Right atrium auricular region (tissue), 2 donors: Measurements from ENCODE around the gene RPS19BP1. TPM values are rescaled to one million over a fixed set of nuclear protein-coding genes. Genes with fewer than 3 reads are reported as not detected.

Experiments
- DNase-seq: peaks from one replicate; pipeline ENCODE4 v3.0.0-alpha.2; 2019; ENCODE audit warnings: low spot score
- H3K27ac ChIP-seq, 2 donors: fragments of 200-600 bp; sonication (generic); 1 replicate in 1 of 2; 2 replicates in 1 of 2; pipeline ENCODE4 v1.5.1; 2016 to 2019
- H3K27me3 ChIP-seq, 2 donors: fragments of 200-600 bp; sonication (generic); one replicate each; pipeline versions ENCODE4 v1.5.1 to v1.6.0; 2017 to 2019
- H3K36me3 ChIP-seq: fragments of 200-600 bp; sonication (generic); one replicate; pipeline ENCODE4 v1.5.1; 2016
- H3K4me1 ChIP-seq, 2 donors: fragments of 200-600 bp; sonication (generic); one replicate each; pipeline versions ENCODE4 v1.5.1 to v1.6.0; 2017 to 2019
- H3K4me3 ChIP-seq, 2 donors: fragments of 200-600 bp; sonication (generic); 1 replicate in 1 of 2; 2 replicates in 1 of 2; pipeline ENCODE4 v1.5.1; 2017 to 2019; ENCODE audit warnings: mild to moderate bottlenecking in 1 of 2, moderate library complexity in 1 of 2
- H3K9me3 ChIP-seq, 2 donors: fragments of 200-600 bp; sonication (generic); one replicate each; pipeline ENCODE4 v1.5.1; 2019
- total RNA-seq, 2 donors: library from RNA; depleted of rRNA; stranded (reverse); fragments of >200 nt; gene quantifications; one replicate each; pipeline ENCODE4 v1.1.0, GENCODE V29; 2016
- TF ChIP-seq, protein P1 (sequence below), 2 donors: fragments of 200-600 bp; sonication (generic); IDR thresholded peaks; one replicate each; pipeline ENCODE4 v1.5.1; 2019; ENCODE audit warnings: antibody characterized with exemption in 2 of 2

RPS19BP1 gene
- total RNA-seq, 2 donors from 2014 or later = 88.1 to 135 TPM

DNA sequence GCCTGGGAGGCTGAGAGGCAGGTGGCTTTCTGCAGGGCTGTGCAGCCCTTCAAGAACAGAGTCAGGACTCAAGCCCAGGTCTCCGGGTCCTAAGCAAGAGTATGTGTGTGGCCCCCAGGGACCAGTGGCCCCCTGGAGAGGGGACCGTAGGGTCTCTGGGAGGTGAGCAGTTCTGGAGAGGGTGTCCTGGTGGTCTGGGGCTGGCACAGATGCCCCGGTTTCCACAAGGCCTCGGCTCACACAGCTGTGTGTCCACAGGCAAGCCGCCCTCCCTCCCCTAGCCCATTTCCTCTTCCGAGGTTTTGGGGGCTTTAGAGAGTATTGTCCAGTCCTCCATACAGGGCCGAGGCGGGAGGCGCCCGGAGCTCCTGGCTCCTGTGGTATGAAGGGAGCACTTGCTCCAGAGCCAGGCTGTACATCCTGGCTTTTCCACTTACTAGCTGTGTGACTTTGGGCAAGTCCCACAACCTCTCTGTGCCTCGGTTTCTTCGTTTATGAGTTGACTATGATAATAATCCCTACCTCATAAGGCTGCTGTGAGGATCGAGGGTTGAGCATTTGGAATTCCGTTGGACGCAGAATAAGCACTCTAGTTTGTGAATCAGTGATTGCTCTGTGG is 3.4 kb upstream of the RPS19BP1 start:
- H3K4me3 ChIP-seq = no peak overlapping the region
- TF ChIP-seq, protein P1, sequence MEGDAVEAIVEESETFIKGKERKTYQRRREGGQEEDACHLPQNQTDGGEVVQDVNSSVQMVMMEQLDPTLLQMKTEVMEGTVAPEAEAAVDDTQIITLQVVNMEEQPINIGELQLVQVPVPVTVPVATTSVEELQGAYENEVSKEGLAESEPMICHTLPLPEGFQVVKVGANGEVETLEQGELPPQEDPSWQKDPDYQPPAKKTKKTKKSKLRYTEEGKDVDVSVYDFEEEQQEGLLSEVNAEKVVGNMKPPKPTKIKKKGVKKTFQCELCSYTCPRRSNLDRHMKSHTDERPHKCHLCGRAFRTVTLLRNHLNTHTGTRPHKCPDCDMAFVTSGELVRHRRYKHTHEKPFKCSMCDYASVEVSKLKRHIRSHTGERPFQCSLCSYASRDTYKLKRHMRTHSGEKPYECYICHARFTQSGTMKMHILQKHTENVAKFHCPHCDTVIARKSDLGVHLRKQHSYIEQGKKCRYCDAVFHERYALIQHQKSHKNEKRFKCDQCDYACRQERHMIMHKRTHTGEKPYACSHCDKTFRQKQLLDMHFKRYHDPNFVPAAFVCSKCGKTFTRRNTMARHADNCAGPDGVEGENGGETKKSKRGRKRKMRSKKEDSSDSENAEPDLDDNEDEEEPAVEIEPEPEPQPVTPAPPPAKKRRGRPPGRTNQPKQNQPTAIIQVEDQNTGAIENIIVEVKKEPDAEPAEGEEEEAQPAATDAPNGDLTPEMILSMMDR (IDR thresholded peaks at IDR 0.05) = no peak
- no peaks in the 10 kb centered on the region for H3K36me3 ChIP-seq
- H3K27me3 ChIP-seq = no peaks in the 10 kb centered on the region
- H3K4me1 ChIP-seq = peaks cover 0 to 22% of the 10 kb centered on the region in 2 donors
- no peaks in the 10 kb centered on the region for H3K9me3 ChIP-seq
- H3K27ac ChIP-seq = no peak overlapping the region
- no peak for DNase-seq

DNA sequence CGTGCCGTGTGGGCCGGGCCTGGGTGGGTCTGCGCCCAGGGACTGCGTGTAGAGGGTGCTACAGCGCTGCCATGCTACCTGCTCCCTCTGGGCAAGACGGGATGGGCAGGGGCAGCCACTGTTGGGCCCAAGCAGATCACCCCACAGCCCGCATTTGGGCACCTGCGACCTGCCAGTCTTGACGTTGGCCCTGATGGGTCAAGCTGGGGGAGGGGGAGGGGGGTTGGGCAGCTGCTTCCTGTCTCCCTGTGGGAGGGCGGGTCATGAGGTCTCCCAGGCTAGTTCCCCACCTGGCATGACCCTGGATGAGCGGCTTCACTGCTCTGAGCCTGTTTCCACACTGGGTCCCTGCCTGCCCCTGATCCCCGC is 2.8 kb upstream of the RPS19BP1 start:
- H3K27me3 ChIP-seq = no peaks in the 10 kb centered on the region
- peaks cover 0 to 27% of the 10 kb centered on the region in 2 donors for H3K4me1 ChIP-seq
- no peak overlapping the region for H3K4me3 ChIP-seq
- no peak for DNase-seq
- peaks cover 1% of the 10 kb centered on the region for H3K36me3 ChIP-seq
- TF ChIP-seq, protein P1 (IDR thresholded peaks at IDR 0.05) = no peak
- no peaks in the 10 kb centered on the region for H3K9me3 ChIP-seq
- H3K27ac ChIP-seq = no peak overlapping the region

DNA sequence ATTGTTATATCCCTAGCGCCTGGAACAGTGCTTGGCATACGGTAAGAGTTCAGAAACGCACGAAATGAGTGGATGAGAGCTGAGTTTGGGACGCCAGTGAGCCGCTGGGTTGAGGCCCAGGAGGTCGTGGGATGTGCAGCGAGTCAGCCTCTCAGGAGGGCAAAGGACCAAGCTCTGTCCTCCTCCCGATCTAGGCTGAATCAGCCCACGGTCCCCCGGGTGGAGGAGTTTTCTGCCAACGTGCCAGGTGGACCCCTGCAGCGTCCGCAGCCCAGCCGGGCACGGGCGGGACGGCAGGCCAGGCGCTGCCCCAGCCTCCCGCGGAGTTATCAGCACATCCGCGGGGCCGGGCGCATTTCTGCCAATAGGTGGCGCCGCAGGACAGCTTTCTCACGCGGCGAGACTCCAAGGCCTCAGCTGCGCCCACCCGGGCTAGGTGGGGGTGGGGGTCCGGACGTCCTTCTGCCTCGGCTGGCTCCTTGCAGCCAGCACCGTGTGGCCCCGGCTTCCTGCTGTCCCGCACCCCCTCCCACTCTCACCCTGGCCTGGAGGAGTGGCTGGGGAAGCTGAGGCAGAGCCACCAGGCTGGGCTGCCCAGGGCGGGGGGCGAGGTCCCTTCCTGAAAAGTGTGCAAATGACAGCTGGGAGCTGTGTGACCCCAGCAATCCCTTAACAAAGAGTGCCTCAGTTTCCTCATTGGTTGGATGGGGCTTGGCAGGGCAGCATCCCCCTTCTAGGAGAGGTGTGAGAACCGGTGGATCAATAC is 2.2 kb upstream of the RPS19BP1 start:
- Histone ChIP-seq H3K27ac (no peak overlapping the region), H3K27me3 (no peaks in the 10 kb centered on the region), H3K4me3 (no peak overlapping the region), H3K36me3 (peaks cover 7% of the 10 kb centered on the region), H3K4me1 (peaks cover 0 to 32% of the 10 kb centered on the region in 2 donors), H3K9me3 (no peaks in the 10 kb centered on the region)
- TF ChIP-seq, protein P1 (IDR thresholded peaks at IDR 0.05) = peak; percentile 94 to 96
- DNase-seq = peak; percentile 84

DNA sequence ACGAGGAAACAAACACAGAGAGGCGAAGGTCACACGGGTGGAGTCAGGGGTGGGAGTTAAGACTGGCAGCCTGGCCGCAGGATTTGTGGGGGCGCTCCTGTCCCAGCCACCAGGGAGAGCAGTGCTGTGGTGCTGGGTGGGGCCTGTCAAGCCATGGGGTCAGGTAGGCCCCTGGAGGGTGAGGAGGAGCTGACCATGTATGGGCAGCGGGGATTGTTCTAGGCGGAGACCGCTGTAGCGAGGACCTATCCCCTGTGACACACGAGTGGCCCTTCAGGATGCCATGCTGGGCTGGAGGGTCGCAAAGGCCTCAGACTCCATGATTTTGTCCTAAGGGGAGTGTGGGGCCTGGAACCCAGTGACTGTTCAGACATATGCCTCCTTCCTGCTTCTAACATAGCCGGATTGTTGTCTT is 1.6 kb upstream of the RPS19BP1 start:
- no peak overlapping the region for H3K27ac ChIP-seq

DNA sequence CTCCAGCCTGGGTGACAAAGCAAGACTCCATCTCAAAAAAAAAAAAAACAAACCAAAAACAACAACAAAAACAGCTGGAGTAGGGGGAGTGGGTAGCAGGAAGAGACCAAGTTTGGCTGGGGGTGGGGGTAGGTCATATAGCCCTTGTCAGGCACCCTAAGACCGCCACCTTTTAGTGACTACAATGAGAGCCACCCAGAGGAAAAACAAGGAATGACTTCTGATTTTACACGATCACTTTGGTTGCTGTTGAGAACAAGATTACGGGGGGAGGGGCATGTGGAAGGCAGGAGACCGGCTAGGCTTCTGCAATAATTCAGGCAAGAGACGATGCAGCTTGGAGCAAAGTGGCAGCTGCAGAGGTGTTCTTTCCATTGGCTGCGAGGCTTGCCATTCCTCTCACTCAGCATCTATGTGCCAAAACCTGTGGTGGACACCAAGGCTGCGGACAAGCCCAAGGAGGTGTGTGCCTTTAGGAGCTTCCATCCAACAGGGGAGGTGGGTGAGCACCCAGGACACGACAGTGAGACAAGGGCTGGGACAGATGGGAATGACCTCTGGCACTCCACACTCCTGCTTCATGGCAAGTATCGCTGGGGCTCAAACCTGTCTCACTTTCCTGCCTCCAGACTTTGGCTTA is 1.7 kb downstream of the RPS19BP1 start:
- Histone ChIP-seq H3K27me3 (no peaks in the 10 kb centered on the region), H3K27ac (no peak overlapping the region), H3K36me3 (peaks cover 12% of the 10 kb centered on the region), H3K4me3 (no peak overlapping the region), H3K4me1 (peaks cover 0 to 61% of the 10 kb centered on the region in 2 donors), H3K9me3 (no peaks in the 10 kb centered on the region)
- no peak for DNase-seq
- TF ChIP-seq, protein P1 (IDR thresholded peaks at IDR 0.05) = no peak

More for the DNA sequence above, 1.6 kb upstream of the RPS19BP1 start:
- no peak for DNase-seq
- Histone ChIP-seq H3K9me3 (no peaks in the 10 kb centered on the region), H3K36me3 (peaks cover 7% of the 10 kb centered on the region), H3K4me1 (peaks cover 0 to 39% of the 10 kb centered on the region in 2 donors), H3K4me3 (no peak overlapping the region), H3K27me3 (no peaks in the 10 kb centered on the region)
- TF ChIP-seq, protein P1 (IDR thresholded peaks at IDR 0.05) = no peak
